ENCODE results near the gene YARS1. TPM values are rescaled to one million over a fixed set of nuclear protein-coding genes. Genes with fewer than 3 reads are reported as not detected.

The YARS1 gene
- total RNA-seq, 1 experiment from 2014 or later = 194 TPM

GRCh38 chr1:32743380-32744070, 73.6 kb downstream of the YARS1 start:
- H3K27ac Mint-ChIP-seq = no peak overlapping the region
- H3K23ac ChIP-seq (ENCODE audit: insufficient read length, low read depth, low read length) = no peak overlapping the region
- no peak overlapping the region for H4K91ac ChIP-seq (ENCODE audit: insufficient read length, low read depth, low read length)
- no peaks in the 10 kb centered on the region for H3K79me2 ChIP-seq (ENCODE audit: insufficient read depth, low read length)
- H3K4me2 ChIP-seq (ENCODE audit: insufficient read depth, insufficient read length, low read length) = no peak overlapping the region
- no peak overlapping the region for H3K9ac ChIP-seq (ENCODE audit: extremely low read depth, insufficient read length, low read length)
- no peaks in the 10 kb centered on the region for H3K79me1 ChIP-seq (ENCODE audit: insufficient read depth, low read depth, low read length, poor library complexity, severe bottlenecking)
- no peak overlapping the region for H3K18ac ChIP-seq (ENCODE audit: insufficient read length, low read depth, low read length)
- H3K4me1 Mint-ChIP-seq = peaks cover 29 to 32% of the 10 kb centered on the region in 2 experiments
- TF ChIP-seq, protein P1, sequence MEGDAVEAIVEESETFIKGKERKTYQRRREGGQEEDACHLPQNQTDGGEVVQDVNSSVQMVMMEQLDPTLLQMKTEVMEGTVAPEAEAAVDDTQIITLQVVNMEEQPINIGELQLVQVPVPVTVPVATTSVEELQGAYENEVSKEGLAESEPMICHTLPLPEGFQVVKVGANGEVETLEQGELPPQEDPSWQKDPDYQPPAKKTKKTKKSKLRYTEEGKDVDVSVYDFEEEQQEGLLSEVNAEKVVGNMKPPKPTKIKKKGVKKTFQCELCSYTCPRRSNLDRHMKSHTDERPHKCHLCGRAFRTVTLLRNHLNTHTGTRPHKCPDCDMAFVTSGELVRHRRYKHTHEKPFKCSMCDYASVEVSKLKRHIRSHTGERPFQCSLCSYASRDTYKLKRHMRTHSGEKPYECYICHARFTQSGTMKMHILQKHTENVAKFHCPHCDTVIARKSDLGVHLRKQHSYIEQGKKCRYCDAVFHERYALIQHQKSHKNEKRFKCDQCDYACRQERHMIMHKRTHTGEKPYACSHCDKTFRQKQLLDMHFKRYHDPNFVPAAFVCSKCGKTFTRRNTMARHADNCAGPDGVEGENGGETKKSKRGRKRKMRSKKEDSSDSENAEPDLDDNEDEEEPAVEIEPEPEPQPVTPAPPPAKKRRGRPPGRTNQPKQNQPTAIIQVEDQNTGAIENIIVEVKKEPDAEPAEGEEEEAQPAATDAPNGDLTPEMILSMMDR (conservative IDR thresholded peaks at IDR 0.05) = no peak
- no peak overlapping the region for H2AFZ ChIP-seq (ENCODE audit: low read length)
- DNase-seq = no peak
- no peak overlapping the region for H2BK5ac ChIP-seq (ENCODE audit: insufficient read length, low read length)
- H2BK120ac ChIP-seq (ENCODE audit: low read depth, low read length, poor library complexity, severe bottlenecking) = no peak overlapping the region
- peak overlapping the region; percentile 75 to 83; a peak in 3 of 5 replicates for H3K4me3 Mint-ChIP-seq
- peaks cover 3% of the 10 kb centered on the region for H3K23me2 ChIP-seq (ENCODE audit: insufficient read length, low read depth, low read length, poor library complexity, severe bottlenecking)
- no peak overlapping the region for H2AK5ac ChIP-seq (ENCODE audit: insufficient read length, low read length)
- H3K27me3 ChIP-seq (ENCODE audit: insufficient read depth, low read length) = no peaks in the 10 kb centered on the region; the same call in 1 of the 2 replicates
- H3K4ac ChIP-seq (ENCODE audit: low read depth, low read length) = no peak overlapping the region
- WGBS (ENCODE audit: extremely low coverage, insufficient read length, low lambda C conversion rate) = no CpG with 5 or more reads among the region's 6 CpGs
- H3K4me1 ChIP-seq (ENCODE audit: insufficient read depth, low read length) = peaks cover 3% of the 10 kb centered on the region; the same call in 1 of the 2 replicates
- H4K20me1 ChIP-seq (ENCODE audit: control insufficient read depth, insufficient read depth, insufficient read length) = no peaks in the 10 kb centered on the region
- no peaks in the 10 kb centered on the region for H3K9me3 ChIP-seq (ENCODE audit: control insufficient read depth, low read depth, low read length)
- H4K5ac ChIP-seq (ENCODE audit: insufficient read length, low read depth, low read length) = no peak overlapping the region
- H3K36me3 Mint-ChIP-seq (ENCODE audit: insufficient read depth in 1 of 3, low read depth in 3 of 3) = peaks cover 0 to 10% (median 5%) of the 10 kb centered on the region in 3 experiments; a peak in 5 of 7 replicates
- H3K14ac ChIP-seq (ENCODE audit: insufficient read depth, low read length) = no peak overlapping the region
- no peak overlapping the region for H3K56ac ChIP-seq (ENCODE audit: insufficient read length, low read depth, low read length)
- H2BK20ac ChIP-seq (ENCODE audit: low read depth, low read length, poor library complexity, severe bottlenecking) = no peak overlapping the region
- no peak overlapping the region for H2BK15ac ChIP-seq (ENCODE audit: low read depth, low read length)
- no peak overlapping the region for H2BK12ac ChIP-seq (ENCODE audit: insufficient read length, low read depth, low read length)
- H4K8ac ChIP-seq (replicated peaks; ENCODE audit: insufficient read length, low read depth, low read length) = no peak overlapping the region
- H3T11ph ChIP-seq (ENCODE audit: low read length) = no peak overlapping the region
- no peaks in the 10 kb centered on the region for H3K9me3 Mint-ChIP-seq
- H3K27ac ChIP-seq (ENCODE audit: insufficient read length, low read depth, low read length) = no peak overlapping the region
- peaks cover 14% of the 10 kb centered on the region for H3K27me3 Mint-ChIP-seq (ENCODE audit: low read depth)
